GM20000 (cell line): ENCODE data around the gene ISL1.

Source experiments
- DNase-seq: peaks from one replicate; pipeline ENCODE4 v3.0.0; 2012; ENCODE audit warnings: low spot score
- CTCF ChIP-seq: IDR thresholded peaks from 2 replicates; pipeline ENCODE4 v1.5.1; 2012; ENCODE audit warnings: mild to moderate bottlenecking, control low read depth; ENCODE audit errors: extremely low read depth, missing control alignments

ISL1 gene

GRCh38 chr5:51383131-51384121, at the start of gene ISL1:
TSS of gene ISL1 (plus strand) at chr5:51383448. CDS start at chr5:51383672, 224 bp downstream.
- no peak for TF ChIP-seq CTCF
- DNase-seq: no peak

GRCh38 chr5:51336878-51337277, 46.4 kb upstream of the ISL1 start:
- no peak for TF ChIP-seq CTCF
- DNase-seq: no peak

GRCh38 chr5:51345106-51345505, 38.1 kb upstream of the ISL1 start:
- DNase-seq: no peak
- no peak for TF ChIP-seq CTCF

GRCh38 chr5:51347157-51347556, 36.1 kb upstream of the ISL1 start:
- no peak for TF ChIP-seq CTCF
- DNase-seq: no peak

- DNase-seq: no peak
- TF ChIP-seq CTCF: no peak
Measured at GRCh38 chr5:51347704-51348103, 35.5 kb upstream of the ISL1 start.

- no peak for TF ChIP-seq CTCF
- DNase-seq: no peak
Measured at GRCh38 chr5:51371052-51371451, 12.2 kb upstream of the ISL1 start.

GRCh38 chr5:51373880-51374523, 9.2 kb upstream of the ISL1 start:
- DNase-seq: no peak
- no peak for TF ChIP-seq CTCF
